Stimulated activated CD4-positive, alpha-beta T cell treated with anti-CD3 and anti-CD28 coated beads, Interleukin-1b, Interleukin-23, amount 100 ng/mL, for 1 hour (primary cell): ENCODE measurements around the gene RTL10.

Experiments used
- DNase-seq, 2 donors: peaks; one replicate each; pipeline ENCODE4 v3.0.0-alpha.2; 2020; ENCODE audit warnings: low read depth in 2 of 2

RTL10 gene

DNA sequence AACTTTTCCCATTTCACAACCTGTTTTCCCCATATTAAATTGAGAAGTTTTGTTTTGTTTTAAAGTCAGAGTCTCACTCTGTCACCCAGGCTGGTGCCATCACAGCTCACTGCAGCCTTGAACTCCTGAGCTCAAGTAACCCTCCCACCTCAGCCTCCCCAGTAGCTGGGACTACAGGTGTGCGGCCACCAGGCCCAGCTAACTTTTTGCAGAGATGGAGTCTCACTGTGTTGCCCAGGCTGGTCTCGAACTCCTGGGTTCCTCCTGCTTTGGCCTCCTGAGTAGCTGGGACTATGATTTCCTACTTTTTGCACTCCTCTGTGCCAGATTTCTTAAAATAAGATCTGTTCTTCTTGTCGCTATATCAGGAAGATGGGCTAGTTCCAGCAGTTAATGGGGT is 44.9 kb downstream of the RTL10 start:
- no peak for DNase-seq

DNA sequence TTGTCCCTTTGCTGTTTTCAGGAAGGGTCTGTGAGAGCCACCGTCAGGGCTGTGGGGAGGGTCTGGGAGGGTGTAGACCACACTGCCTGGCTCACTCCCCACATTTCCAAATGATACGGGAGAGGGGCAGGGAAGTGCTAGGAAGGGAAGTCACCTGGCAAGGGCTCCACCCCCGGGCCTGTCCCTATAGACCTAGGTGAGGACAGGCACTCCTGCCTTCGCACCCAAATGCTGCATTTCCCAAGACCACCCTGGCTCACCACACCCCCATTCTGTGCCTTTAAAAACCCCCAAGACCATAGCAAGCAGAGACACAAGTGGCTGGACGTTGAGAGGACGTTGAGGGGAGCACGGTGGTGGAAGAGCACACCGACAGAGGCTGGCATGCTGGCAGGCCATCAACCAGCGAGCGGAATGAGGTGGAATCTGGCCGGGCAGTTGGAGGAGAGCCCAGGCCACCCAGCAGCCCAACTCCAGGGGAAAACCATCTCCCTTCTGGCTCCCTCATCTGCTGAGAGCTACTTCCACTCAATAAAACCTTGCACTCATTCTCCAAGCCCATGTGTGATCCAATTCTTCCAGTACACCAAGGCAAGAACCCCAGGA is 45.7 kb downstream of the RTL10 start:
- no peak for DNase-seq

DNA sequence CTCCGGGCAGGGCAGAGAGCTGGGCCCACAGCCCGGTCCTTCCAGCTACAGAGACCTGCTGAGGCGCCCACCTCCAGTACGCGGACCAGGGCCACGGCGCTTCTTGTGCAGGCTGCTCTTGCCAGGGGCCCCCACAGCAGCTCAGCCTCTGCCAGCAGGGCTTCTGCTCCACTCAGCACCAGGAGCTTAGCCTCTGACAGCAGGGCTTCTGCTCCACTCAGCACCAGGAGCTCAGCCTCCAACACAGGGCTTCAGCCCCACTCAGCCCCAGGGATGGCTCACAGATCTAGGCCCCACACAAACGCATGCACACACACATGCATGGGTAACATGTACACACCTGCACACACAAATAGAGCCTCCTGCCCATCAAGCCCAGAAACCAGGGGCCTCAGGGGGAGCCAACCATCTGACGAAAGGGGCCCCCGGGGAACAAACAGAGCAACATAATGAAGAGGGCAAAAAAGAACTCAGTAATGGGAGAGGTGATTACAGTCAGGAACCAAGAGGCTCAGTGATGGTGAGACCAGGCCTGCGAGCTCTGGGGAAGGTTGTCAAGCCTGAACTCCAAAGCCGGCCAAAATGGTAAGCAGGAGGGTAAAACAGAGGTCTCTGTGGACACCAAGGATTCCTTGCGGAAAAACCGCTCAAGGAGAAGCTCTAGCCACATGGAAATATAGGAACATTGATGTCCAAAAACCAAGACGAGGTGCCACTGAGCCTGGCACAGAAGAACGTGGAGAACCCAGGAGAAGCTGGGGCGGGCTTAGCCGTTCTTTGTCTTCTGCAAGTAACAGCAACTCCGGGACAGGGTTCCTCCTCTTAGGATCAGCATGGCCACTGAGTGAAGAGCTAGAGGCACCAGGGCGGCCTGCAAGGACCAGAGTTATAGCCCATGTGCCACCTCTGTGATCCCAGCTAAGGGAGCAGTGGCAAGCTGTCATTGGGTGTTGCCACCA is 46.5 kb downstream of the RTL10 start:
- no peak for DNase-seq

DNA sequence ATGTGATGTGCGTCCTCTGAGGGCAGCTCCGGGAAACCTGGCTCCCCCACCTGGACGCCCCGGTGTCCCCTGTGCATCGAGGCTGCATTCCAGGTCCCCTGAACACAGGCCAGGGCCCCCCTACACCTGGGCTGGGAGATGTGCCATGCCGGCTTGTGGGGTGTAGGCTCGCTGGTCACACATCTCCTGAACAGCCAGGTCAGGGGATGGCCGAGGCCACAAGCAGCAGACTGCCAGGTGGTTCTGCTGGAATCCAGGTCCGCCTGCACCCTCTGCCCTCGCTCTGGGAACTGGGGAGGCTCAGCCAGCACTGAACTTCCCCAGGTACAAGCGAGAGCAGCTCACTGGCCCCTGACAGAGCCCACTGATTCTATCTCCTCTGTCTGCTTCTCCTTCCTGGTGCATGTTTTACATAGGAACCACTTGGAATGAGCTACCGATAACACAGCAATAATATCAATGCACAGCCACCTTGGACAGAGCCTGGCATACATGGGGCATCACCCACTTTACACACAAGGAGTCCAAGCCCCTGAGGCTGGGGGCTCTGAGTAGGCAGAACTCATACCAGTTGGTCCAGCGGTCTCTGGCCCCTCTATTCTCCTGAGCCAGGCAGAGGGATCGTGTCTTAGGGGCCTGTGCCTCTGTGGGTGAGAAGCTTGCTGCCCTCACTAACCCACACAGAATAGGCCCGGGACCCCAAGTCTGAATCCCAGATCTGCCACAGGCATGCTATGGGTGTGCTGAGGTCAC is 47.3 kb downstream of the RTL10 start:
- DNase-seq, result no peak

DNA sequence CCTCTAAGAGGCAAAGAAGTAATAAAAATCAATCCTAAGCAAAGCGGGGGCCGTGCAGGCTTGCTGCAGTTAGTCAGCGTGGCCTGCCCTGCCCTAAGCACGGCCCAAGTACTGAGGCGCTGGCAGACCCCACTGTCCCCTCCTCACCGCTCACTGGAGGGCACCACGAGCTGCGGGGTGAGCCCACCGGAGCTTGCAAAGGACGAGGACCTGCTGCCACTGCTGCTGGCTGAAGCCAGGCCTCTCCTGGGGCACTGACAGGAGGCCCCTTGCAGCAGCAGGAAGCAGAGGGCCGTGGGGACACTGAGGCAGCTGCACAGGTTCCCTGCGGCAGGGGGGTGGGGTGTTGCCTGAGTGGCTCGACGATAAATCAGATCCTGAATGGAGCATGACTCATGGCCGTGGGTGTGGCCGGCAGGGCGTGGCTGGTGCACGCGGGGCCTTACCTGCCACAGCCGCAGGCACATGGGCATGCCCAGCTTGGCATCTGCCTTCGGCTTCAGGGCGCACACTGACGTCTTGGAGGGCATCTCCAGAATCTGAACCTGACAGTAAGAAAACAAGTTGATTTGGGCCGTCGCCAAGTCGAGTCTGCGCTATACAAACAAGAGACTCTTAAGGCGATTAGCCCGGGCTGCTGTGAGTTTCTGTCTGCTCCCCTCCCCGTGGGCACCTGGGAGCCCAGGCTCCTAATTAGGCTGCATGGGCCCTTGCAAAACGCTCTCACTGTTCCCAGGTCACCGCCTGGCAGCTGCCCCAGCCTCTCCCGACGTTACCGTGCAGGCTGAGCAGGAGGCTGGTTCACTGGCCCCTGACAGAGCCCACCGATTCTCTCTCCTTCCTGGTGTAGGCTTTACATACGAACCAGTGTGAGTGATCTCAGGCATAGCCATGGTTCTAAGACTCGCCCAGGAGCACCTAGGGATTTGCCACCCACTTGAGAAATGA is 48.2 kb downstream of the RTL10 start:
- no peak for DNase-seq

DNA sequence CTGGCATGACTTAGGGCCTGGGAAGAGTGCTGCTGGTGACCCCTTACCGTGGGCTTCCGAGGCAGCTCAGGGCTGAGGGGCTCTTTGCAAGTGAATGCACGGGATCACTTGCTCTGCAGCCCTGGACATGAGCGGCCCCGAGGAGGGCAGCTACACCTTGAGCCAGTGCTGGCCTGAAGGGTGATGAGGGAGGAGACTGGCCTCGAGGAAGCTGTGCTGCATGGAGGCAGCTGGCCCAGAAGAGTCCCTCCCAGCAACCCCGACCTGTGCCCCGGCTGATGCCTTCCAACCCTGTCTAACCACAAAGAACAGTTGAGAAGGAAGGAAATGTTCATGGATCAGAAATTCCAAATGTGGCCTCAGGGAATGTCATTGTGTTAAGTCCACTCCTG is 48.9 kb downstream of the RTL10 start:
- DNase-seq, result no peak
